Neutrophil (primary cell): ENCODE measurements around the gene HNRNPLL.

ENCODE experiments used
- H3K27ac ChIP-seq: fragments of 200-600 bp; sonication (generic); 2 replicates; pipeline ENCODE4 v1.5.1; 2016; ENCODE audit warnings: mild to moderate bottlenecking, moderate library complexity
- H3K27me3 ChIP-seq: fragments of 200-600 bp; sonication (generic); 2 replicates; pipeline ENCODE4 v1.6.0; 2016; ENCODE audit warnings: mild to moderate bottlenecking
- H3K36me3 ChIP-seq: fragments of 200-600 bp; sonication (generic); 2 replicates; pipeline ENCODE4 v1.5.1; 2017
- H3K4me1 ChIP-seq, 2 experiments: fragments of 200-600 bp in 1 of 2; sonication (generic) in 1 of 2; 1 replicate in 1 of 2; 2 replicates in 1 of 2; pipeline versions ENCODE4 v1.5.1 to v1.6.1; 2013 to 2016; ENCODE audit warnings: low read depth in 1 of 2, low read length in 1 of 2, mild to moderate bottlenecking in 1 of 2, moderate library complexity in 1 of 2; ENCODE audit not compliant: control insufficient read depth in 1 of 2, insufficient read depth in 1 of 2
- H3K4me3 ChIP-seq, 2 experiments: fragments of 200-600 bp in 1 of 2; sonication (generic) in 1 of 2; 1 replicate in 1 of 2; 2 replicates in 1 of 2; pipeline ENCODE4 v1.5.1; 2013 to 2016; ENCODE audit warnings: low read depth in 1 of 2, low read length in 1 of 2, mild to moderate bottlenecking in 1 of 2, moderate library complexity in 1 of 2
- H3K9me3 ChIP-seq: fragments of 200-600 bp; sonication (generic); 2 replicates; pipeline ENCODE4 v1.5.1; 2016
- TF ChIP-seq, protein P1 (sequence below): fragments of 200-600 bp; sonication (generic); IDR thresholded peaks from 2 replicates; pipeline ENCODE4 v1.5.1; 2016; ENCODE audit warnings: antibody characterized with exemption

The HNRNPLL gene

GRCh38 chr2:38605298-38605830, 2.6 kb upstream of the HNRNPLL start:
- Histone ChIP-seq H3K4me3 (no peak overlapping the region), H3K4me1 (peaks cover 39% of the 10 kb centered on the region in 2 experiments), H3K36me3 (no peaks in the 10 kb centered on the region), H3K9me3 (no peaks in the 10 kb centered on the region), H3K27ac (no peak overlapping the region), H3K27me3 (no peaks in the 10 kb centered on the region)
- TF ChIP-seq, protein P1, sequence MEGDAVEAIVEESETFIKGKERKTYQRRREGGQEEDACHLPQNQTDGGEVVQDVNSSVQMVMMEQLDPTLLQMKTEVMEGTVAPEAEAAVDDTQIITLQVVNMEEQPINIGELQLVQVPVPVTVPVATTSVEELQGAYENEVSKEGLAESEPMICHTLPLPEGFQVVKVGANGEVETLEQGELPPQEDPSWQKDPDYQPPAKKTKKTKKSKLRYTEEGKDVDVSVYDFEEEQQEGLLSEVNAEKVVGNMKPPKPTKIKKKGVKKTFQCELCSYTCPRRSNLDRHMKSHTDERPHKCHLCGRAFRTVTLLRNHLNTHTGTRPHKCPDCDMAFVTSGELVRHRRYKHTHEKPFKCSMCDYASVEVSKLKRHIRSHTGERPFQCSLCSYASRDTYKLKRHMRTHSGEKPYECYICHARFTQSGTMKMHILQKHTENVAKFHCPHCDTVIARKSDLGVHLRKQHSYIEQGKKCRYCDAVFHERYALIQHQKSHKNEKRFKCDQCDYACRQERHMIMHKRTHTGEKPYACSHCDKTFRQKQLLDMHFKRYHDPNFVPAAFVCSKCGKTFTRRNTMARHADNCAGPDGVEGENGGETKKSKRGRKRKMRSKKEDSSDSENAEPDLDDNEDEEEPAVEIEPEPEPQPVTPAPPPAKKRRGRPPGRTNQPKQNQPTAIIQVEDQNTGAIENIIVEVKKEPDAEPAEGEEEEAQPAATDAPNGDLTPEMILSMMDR, result no peak

DNA sequence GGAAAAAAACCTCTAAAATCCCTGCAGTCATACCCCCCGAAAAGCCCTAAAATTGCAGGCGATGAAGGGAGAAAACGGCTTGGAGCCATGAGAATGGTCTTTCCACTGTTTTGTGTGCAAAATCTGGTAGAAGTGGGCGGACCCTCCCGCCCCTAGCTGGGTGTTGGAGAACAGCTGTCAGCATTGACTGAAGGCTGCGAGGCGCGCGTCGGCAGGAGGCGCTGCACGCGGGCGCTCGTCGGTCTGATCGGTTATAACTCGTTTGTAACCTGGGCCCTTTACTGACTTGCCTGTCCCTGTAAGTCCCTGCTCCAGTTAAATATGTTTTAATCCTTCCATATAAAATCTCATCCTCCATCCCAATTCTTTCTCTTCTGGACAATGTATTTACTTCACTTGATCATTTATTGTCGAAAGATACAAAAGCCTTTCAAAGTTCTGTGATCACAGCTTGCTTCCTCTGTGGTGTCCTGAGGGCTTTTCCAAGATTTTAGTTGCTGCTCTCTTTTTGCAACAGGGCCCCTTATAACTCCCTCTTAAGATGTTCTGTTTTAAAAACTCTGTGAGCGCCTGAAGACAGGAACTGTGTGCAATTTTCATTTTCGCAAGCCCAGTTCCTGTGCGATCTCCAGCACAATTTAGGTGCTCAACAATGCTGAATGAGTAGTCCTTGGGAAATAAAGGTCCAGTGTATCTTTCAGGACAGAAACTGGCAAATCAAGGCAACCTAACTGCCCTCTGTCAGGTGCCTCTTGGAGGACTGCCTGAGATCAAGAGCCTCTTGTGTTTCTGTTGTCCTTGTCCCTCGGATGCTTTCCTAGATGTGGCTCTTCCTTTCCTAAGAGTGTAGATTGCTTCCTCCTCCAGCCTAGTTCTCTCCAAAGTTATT, 918 bp upstream of the HNRNPLL start:
- Histone ChIP-seq H3K36me3 (no peaks in the 10 kb centered on the region), H3K4me3 (peak overlapping the region; percentile 88 to 95), H3K9me3 (no peaks in the 10 kb centered on the region), H3K4me1 (peaks cover 56% of the 10 kb centered on the region in 2 experiments), H3K27me3 (no peaks in the 10 kb centered on the region), H3K27ac (peak overlapping the region; percentile 94)
- TF ChIP-seq, protein P1, result peak; percentile 92

DNA sequence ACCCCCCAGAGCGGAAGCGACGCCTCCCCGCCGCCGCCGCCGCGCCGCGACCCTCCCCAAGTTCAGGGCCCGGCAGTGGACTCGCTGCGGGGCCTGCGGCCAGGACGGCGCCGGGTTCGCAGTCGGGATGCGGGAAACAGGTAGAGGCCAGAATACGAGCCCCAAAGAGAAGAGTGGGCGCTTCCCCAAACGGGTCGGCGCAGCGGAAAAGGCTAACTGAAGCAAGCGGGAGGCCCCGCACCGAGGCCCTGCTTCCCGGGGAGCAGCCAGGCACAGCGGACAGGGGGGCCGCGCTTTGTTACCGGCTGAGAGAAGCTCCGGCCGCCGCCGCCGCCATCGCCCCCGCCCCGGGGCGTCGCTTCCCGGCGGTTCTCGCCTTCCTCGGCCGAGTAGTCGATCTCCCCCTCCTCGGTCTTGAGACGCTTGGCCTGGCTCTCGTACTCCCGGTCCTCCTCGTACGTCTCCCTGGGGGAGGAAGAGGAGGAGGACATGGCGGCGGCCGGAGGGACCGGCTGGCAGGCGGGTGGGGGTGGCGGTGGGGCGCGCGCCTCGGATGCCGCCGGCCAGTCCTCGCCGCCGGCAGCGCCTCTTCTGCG, 494 bp downstream of the HNRNPLL start:
- H3K27ac ChIP-seq, result peak overlapping the region; percentile 94
- no peaks in the 10 kb centered on the region for H3K9me3 ChIP-seq
- TF ChIP-seq, protein P1, result no peak
- peak overlapping the region; percentile 88 to 95 for H3K4me3 ChIP-seq
- H3K27me3 ChIP-seq, result no peaks in the 10 kb centered on the region
- peaks cover 63 to 67% of the 10 kb centered on the region in 2 experiments for H3K4me1 ChIP-seq
- no peaks in the 10 kb centered on the region for H3K36me3 ChIP-seq

- TF ChIP-seq, protein P1, result no peak
- Histone ChIP-seq H3K4me3 (peak overlapping the region; percentile 88 to 95), H3K4me1 (peaks cover 69 to 73% of the 10 kb centered on the region in 2 experiments), H3K36me3 (no peaks in the 10 kb centered on the region), H3K27me3 (no peaks in the 10 kb centered on the region), H3K9me3 (no peaks in the 10 kb centered on the region), H3K27ac (peak overlapping the region; percentile 94)
Observed at GRCh38 chr2:38601463-38602135, 1.1 kb downstream of the HNRNPLL start.

GRCh38 chr2:38600921-38601455, 1.7 kb downstream of the HNRNPLL start:
- Histone ChIP-seq H3K4me3 (peak overlapping the region; percentile 88 to 95), H3K27ac (peak overlapping the region; percentile 94), H3K27me3 (no peaks in the 10 kb centered on the region), H3K9me3 (no peaks in the 10 kb centered on the region), H3K36me3 (no peaks in the 10 kb centered on the region), H3K4me1 (peaks cover 75 to 79% of the 10 kb centered on the region in 2 experiments)
- TF ChIP-seq, protein P1, result no peak
